Pancreas (tissue), 10 donors: Measurements from ENCODE around the gene FBXO45. TPM values are rescaled to one million over a fixed set of nuclear protein-coding genes. Genes with fewer than 3 reads are reported as not detected.

Experiments
- ATAC-seq, 4 donors: fragments of 200-7000 bp; cut with Tn5 transposase; one replicate each; pipeline versions ENCODE4 v1.8.0 to v1.9.1; 2020; ENCODE audit warnings: mild to moderate bottlenecking in 4 of 4, moderate library complexity in 4 of 4
- DNase-seq, 6 donors: peaks; one replicate each; pipeline ENCODE4 v3.0.0-alpha.2; 2020
- FAIRE-seq: peaks from 2 replicates; lab custom pipeline; 2012; peaks lifted over from hg19 to GRCh38; lab: Jason Lieb, UNC
- H3K27ac ChIP-seq, 4 donors: fragments of 200-600 bp; sonication (generic); 1 replicate in 3 of 4; 2 replicates in 1 of 4; pipeline versions ENCODE4 v1.5.0 to v1.8.0; 2020
- H3K27me3 ChIP-seq, 4 donors: fragments of 200-600 bp; one replicate each; pipeline ENCODE4 v1.8.0; 2021
- H3K36me3 ChIP-seq, 3 donors: fragments of 200-600 bp; sonication (generic) in 1 of 3; one replicate each; pipeline versions ENCODE4 v1.5.0 to v1.8.0; 2020 to 2021
- H3K4me1 ChIP-seq, 3 donors: fragments of 200-600 bp; one replicate each; pipeline ENCODE4 v1.8.0; 2021
- H3K4me3 ChIP-seq, 4 donors: fragments of 200-600 bp; sonication (generic) in 2 of 4; one replicate each; pipeline versions ENCODE4 v1.5.0 to v1.8.0; 2020 to 2021
- H3K9me3 ChIP-seq, 4 donors: fragments of 200-600 bp; one replicate each; pipeline ENCODE4 v1.8.0; 2021
- WGBS, 2 donors: extraction: QIAGEN DNeasy Blood & Tissue Kit; methylation state at CpG; one replicate each; pipeline ENCODE4 v1.1.7; 2013; 5-methylcytosine and 5-hydroxymethylcytosine counted together
- intact Hi-C, 3 donors: fragments of 100-400 bp; cut with DNase I; formaldehyde crosslinking; loops; one replicate each; pipeline versions ENCODE4 v1.11.1 to v1.14.2; 2022
- polyA plus RNA-seq, 2 donors: library from polyadenylated mRNA; stranded (reverse); fragments of 200-250 nt; gene quantifications; one replicate each; pipeline ENCODE4 v1.2.3, GENCODE V29; 2013
- total RNA-seq, 6 donors: library from RNA; stranded (reverse); fragmentation: NEBNext Ultra II Directional in 4 of 6; extraction: Animal tissue kit (Norgen Biotek cat#: 25700) in 4 of 6; gene quantifications; one replicate each; pipeline versions ENCODE4 v1.2.1 to v1.2.4, GENCODE V29; 2021 to 2023
- TF ChIP-seq, protein P1 (sequence below), 4 donors: fragments of 200-600 bp; sonication (generic) in 3 of 4; IDR thresholded peaks; one replicate each; pipeline versions ENCODE4 v1.5.0 to v1.8.0; 2021; ENCODE audit warnings: antibody characterized with exemption in 4 of 4
- donor health status: healthy with polysubstance abuse.
- donor health status: DM: no; HTN: no; CAD: no; lungs with moderate emphysema.
- donor health status: DM: no; HTN: no; CAD: no.
- donor health status: control.
- donor health status: control.
- donor health status: Bipolar disorder and iron deficiency.
- donor health status: DM: yes; HTN: yes; CAD: no.
- donor health status: DM: no; HTN: no; CAD: no.
- donor health status: DM: no; HTN: no; CAD: no.
- donor health status: DM: yes; HTN: yes; CAD: no.

The FBXO45 gene
- total and polyA plus RNA-seq, 8 donors = 1.2 to 5.0 (median 3.0) TPM

DNA sequence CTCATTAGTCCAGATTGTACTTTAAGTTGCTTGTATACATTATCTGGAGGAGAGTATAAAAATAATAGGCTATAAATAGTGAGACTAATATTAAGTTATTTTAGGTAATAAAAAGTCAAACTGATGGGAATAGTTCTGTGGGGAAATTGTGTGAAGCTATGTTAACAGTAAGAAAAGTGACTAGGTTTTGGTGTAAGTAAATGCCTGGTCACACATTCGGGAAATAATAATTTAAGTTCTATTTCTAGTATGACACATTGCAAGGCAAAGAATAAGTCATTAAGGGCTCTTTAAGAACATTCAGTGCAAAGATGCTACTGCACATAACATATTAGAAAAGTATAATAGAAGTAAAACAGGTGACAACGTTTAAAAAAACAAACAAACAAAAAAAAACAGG lies 52.2 kb downstream of the FBXO45 start:
- TF ChIP-seq, protein P1, sequence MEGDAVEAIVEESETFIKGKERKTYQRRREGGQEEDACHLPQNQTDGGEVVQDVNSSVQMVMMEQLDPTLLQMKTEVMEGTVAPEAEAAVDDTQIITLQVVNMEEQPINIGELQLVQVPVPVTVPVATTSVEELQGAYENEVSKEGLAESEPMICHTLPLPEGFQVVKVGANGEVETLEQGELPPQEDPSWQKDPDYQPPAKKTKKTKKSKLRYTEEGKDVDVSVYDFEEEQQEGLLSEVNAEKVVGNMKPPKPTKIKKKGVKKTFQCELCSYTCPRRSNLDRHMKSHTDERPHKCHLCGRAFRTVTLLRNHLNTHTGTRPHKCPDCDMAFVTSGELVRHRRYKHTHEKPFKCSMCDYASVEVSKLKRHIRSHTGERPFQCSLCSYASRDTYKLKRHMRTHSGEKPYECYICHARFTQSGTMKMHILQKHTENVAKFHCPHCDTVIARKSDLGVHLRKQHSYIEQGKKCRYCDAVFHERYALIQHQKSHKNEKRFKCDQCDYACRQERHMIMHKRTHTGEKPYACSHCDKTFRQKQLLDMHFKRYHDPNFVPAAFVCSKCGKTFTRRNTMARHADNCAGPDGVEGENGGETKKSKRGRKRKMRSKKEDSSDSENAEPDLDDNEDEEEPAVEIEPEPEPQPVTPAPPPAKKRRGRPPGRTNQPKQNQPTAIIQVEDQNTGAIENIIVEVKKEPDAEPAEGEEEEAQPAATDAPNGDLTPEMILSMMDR (IDR thresholded peaks at IDR 0.05) = no peak
- intact Hi-C loops = no loop called here
- FAIRE-seq (no peak), DNase-seq (no peak), ATAC-seq (no peak)
- no peak overlapping the region for H3K27ac ChIP-seq
- no peaks in the 10 kb centered on the region for H3K36me3 ChIP-seq
- H3K4me3 ChIP-seq = no peak overlapping the region
- no peaks in the 10 kb centered on the region for H3K4me1 ChIP-seq
- no peaks in the 10 kb centered on the region for H3K27me3 ChIP-seq
- 40 to 49% methylated on average over 2 of the region's 2 CpGs for WGBS, 2 donors
- H3K9me3 ChIP-seq = no peaks in the 10 kb centered on the region

DNA sequence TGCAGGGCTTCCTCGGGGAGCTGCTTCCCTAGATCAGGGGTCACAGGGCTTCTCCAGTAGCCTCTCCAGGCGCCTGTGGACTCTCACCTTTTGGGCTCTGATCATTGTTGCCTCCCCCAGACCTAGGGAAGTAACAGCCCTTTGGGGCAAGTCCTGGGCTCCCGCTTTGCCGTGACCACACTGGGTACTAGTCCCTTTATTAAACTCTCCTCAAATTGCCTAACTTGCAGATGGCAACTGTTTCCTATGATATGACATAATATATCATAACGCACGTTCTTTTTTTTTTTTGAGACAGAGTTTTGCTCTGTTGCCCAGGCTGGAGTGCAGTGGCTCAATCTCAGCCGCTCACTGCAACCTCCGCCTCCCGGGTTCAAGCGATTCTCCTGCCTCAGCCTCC lies 53.2 kb downstream of the FBXO45 start:
- Histone ChIP-seq H3K27me3 (no peaks in the 10 kb centered on the region), H3K4me3 (no peak overlapping the region), H3K4me1 (no peaks in the 10 kb centered on the region), H3K27ac (no peak overlapping the region), H3K36me3 (no peaks in the 10 kb centered on the region), H3K9me3 (no peaks in the 10 kb centered on the region)
- TF ChIP-seq, protein P1 (IDR thresholded peaks at IDR 0.05) = no peak
- DNase-seq (peak in 1 of 6 donors; percentile 14), ATAC-seq (no peak), FAIRE-seq (no peak)
- intact Hi-C loops = no loop called here
- WGBS, 2 donors = 73 to 79% methylated on average over 10 of the region's 10 CpGs

DNA sequence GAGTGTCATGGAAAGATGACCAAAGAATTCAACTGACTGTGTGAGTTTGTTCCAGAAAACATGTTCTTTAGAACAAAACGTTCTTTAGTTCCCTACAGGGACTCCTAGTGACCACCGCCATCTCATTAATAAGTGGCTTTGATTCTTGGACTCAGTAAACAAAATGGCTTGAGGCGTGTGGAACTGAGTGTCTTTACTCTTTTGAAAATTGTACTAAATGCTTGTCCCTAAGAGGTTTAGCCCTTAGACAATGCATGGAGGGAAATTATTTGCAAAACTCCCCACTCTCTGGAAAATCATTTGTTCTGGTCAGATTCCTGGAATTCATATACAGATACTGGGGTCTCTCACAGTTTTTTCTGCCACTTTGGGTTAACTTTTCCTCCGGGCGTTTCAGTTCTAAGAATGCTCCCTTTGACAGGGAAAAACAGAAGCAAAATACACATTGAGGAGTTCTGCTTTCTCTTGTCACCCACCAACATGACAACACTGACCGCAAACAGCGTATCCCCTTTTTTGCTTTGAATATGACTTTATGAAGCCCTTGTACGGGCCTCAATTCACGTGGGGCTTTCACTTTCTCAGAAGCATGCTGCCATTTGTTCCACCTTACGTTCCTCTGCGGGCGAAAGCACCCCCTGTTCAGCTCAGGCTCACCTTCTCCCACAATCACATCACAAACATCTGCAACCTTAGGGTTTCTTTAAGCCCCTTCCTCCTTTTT lies 55.8 kb downstream of the FBXO45 start:
- DNase-seq (no peak), FAIRE-seq (no peak), ATAC-seq (peak in 2 of 4 donors; percentile 75 to 77)
- intact Hi-C loops = no loop called here
- no peaks in the 10 kb centered on the region for H3K36me3 ChIP-seq
- H3K27me3 ChIP-seq = no peaks in the 10 kb centered on the region
- H3K4me3 ChIP-seq = no peak overlapping the region
- H3K4me1 ChIP-seq = no peaks in the 10 kb centered on the region
- no peaks in the 10 kb centered on the region for H3K9me3 ChIP-seq
- 56 to 63% methylated on average over 12 of the region's 12 CpGs for WGBS, 2 donors
- TF ChIP-seq, protein P1 (IDR thresholded peaks at IDR 0.05) = no peak
- H3K27ac ChIP-seq = no peak overlapping the region

DNA sequence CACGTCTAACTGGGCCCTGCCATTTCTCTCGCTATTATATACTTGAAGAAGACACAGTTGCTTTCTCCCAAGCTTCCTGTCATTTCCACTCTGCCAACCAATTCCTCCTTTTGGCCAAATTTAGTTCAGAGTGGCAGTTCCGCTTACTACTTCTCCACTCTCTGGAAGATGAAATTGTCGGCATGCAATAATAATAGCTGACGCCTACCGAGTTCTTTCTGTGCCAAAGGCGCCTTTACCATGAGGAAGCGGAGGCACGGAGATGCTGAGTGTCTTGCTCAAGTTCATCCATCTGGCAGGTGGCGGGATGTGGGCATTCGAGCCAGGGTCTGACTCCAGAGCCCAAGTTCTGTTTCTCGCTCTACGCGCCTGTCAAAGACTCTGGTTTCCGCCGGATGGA lies 56.4 kb downstream of the FBXO45 start:
- ATAC-seq (peak in 3 of 4 donors; percentile 12 to 81 (median 76)), DNase-seq (peak in 1 of 6 donors; percentile 27), FAIRE-seq (no peak)
- Histone ChIP-seq H3K4me1 (no peaks in the 10 kb centered on the region), H3K36me3 (no peaks in the 10 kb centered on the region), H3K27ac (no peak overlapping the region), H3K9me3 (no peaks in the 10 kb centered on the region), H3K27me3 (no peaks in the 10 kb centered on the region), H3K4me3 (no peak overlapping the region)
- TF ChIP-seq, protein P1 (IDR thresholded peaks at IDR 0.05) = no peak
- WGBS, 2 donors = 78 to 89% methylated on average over 16 of the region's 16 CpGs
- intact Hi-C loops = no loop called here

DNA sequence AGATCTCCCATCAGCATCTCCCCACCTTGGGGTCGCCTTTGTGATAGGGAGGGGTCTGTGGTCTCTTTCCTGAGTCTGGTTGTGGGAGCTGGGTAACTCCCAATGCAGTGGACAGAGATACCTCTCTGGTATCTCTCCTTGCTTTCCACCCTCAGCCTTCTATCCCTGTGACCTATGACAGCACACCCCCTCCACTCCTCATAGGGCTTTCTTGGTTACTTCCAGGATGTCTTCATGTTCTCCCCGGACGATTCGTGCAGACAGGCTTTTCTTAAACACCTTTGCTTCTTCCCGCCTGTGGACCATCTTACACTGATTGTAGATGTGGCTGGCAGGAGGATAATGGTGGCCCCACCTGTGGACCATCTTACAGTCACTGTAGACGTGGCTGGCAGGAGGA lies 56.9 kb downstream of the FBXO45 start:
- H3K4me1 ChIP-seq = no peaks in the 10 kb centered on the region
- FAIRE-seq (no peak), DNase-seq (no peak), ATAC-seq (no peak)
- intact Hi-C loops = no loop called here
- H3K4me3 ChIP-seq = no peak overlapping the region
- H3K27ac ChIP-seq = no peak overlapping the region
- TF ChIP-seq, protein P1 (IDR thresholded peaks at IDR 0.05) = no peak
- no peaks in the 10 kb centered on the region for H3K36me3 ChIP-seq
- H3K27me3 ChIP-seq = no peaks in the 10 kb centered on the region
- 52 to 66% methylated on average over 6 of the region's 6 CpGs for WGBS, 2 donors
- no peaks in the 10 kb centered on the region for H3K9me3 ChIP-seq
